Right kidney (tissue), 9 donors: ENCODE data around the gene MYOZ3.
A peak's percentile ranks its signal among the peaks of the same experiment; 100 is the strongest.

Experiments
- DNase-seq: peaks from one replicate; pipeline ENCODE4 v3.0.0-alpha.2; 2016
- long read RNA-seq, 8 donors: transcript quantifications; one replicate each; lab custom pipeline, GENCODE V29; 2026

The MYOZ3 gene, protein sequence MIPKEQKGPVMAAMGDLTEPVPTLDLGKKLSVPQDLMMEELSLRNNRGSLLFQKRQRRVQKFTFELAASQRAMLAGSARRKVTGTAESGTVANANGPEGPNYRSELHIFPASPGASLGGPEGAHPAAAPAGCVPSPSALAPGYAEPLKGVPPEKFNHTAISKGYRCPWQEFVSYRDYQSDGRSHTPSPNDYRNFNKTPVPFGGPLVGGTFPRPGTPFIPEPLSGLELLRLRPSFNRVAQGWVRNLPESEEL
- long read RNA-seq, donor 1, partial matches to known transcripts, result 0 of 2 reads
- long read RNA-seq, donor 1, other reads (novel, unspliced or antisense), result 0 of 2 reads
- long read RNA-seq, donor 2, result 0 reads
- long read RNA-seq, donor 3, partial matches to known transcripts, result 0 of 1 reads
- long read RNA-seq, donor 3, other reads (novel, unspliced or antisense), result 0 of 1 reads
- long read RNA-seq, donor 4, result 0 reads
- long read RNA-seq, donor 5, partial matches to known transcripts, result 0 of 2 reads
- long read RNA-seq, donor 5, other reads (novel, unspliced or antisense), result 0 of 2 reads
- long read RNA-seq, donor 6, partial matches to known transcripts, result 0 of 1 reads
- long read RNA-seq, donor 6, other reads (novel, unspliced or antisense), result 0 of 1 reads
- long read RNA-seq, donor 7, partial matches to known transcripts, result 112 of 116 reads
- long read RNA-seq, donor 7, other reads (novel, unspliced or antisense), result 0 of 116 reads
- long read RNA-seq, donor 8, partial matches to known transcripts, result 0 of 2 reads
- long read RNA-seq, donor 8, other reads (novel, unspliced or antisense), result 0 of 2 reads

DNA sequence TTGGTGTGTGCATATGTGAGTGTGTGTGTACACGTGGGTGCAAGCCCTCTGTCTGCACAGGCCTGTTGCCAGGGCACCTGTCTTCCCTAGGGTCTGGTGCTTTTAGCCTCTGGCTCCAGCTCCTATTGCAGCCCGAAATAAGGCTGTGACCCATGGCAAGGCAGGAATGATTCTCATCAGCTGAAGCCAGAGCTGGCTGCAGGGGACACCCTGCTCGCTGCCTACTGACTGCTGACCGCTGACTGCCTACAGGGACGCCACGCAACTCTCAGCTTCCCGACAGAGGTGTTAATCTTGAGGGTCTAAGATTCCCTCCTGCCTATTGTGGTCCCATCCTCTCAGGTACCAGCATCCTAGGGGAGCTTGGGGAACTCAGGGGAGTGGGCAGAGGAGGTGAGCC lies at the start of gene MYOZ3:
Gene MYOZ3, plus strand, starts transcription at position 166 of the 400 bp plus-strand sequence. CDS start 1,691 bp downstream, outside the sequence.
- no peak for DNase-seq

DNA sequence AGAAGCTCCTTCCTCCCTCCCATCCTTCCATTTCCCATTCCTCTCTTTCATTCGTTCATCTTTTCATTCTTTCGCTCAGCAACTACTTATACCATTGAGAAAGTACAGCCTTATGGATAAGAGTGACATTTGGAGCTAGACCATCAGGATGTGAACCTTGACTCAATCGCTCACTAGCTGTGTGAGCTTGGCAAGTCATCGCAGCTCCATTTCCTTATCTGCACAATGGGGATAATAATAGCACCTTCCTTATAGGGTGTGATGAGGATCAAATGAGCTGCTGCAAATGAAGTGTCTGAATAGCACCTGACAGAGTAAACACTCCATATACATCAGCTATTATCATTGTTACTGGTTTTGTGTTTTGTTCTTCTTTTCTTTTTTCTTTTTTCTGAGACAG lies 48.6 kb upstream of the MYOZ3 start:
- no peak for DNase-seq

- DNase-seq, result no peak
These were observed 48.0 kb upstream of the MYOZ3 start for GRCh38 chr5:150612905-150613670.

DNA sequence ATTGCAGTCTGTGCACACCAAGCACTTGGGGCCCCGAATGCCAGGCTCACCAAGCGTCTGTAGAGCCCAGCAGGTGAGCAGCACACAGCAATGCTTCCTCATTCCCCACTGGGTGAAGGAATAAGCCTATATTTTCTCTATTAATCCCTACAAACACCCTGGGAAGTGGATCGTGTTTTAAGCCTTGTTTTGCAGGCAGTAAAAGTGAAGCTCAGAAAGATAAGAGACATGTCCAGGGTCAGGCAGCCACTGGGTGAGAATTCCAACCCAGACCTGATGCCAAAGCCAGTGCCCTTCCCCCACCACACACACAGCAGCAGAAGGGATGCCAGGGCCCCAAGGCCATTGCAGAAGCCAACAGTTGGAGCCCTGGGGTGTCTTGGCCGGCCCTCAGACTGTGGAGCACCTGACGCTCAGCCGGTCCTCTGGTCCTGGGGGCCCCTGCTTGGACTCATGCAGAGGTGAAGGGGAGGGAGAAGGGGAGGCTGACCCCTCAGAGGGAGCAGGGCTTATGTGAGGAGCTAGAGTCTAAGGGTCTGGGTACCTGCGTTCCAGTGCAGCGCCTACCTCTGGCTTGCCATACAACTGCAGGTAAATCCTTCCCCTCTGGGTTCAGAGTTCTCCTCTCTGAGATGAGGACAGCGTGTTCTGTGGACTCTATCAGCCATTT lies 46.9 kb upstream of the MYOZ3 start:
- DNase-seq, result no peak

GRCh38 chr5:150614661-150615060 lies 46.4 kb upstream of the MYOZ3 start:
- DNase-seq, result no peak

GRCh38 chr5:150615141-150615699 lies 45.8 kb upstream of the MYOZ3 start:
- no peak for DNase-seq

GRCh38 chr5:150616024-150616470 lies 45.0 kb upstream of the MYOZ3 start:
- no peak for DNase-seq

DNA sequence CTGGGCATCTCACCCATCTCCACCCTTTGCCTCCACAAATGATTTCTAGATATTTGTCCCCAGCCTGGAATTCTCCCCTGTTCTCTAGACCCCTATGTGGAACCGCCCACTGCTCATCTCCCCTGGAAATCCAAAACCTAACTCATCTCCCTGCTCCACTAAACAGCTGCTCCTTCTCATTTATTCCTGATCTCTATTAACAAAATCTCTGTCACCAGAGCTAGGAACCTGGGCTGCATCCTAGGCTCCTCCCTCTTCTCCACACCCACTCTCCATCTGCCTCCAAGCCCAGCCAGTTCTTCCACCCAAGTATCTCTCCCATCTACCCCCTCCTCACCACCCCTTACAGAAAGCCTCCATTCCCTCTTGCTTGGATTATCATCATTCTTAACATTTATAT lies 44.5 kb upstream of the MYOZ3 start:
- DNase-seq, result no peak

DNA sequence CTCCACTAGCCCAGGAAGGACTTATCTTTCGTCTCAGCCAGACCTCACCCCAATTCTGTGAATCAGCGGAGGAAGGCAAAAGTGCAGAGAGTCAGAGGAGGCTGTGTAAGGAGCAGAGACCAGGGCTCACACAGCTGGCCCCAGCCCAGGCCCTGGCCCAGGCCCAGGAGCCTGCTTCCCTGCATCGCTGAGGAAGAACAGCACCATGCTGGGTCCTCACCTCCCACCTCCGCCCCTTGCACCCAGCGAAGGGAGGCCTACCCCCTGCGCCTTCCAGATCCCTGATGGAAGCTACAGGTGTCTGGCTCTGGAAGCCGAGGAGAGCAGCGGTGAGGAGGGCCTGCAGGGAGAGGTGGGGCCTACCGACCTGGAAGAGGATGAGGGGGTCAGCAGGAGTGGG lies 42.9 kb upstream of the MYOZ3 start:
- no peak for DNase-seq

- DNase-seq, result peak; percentile 56
These were observed 42.3 kb upstream of the MYOZ3 start for GRCh38 chr5:150618588-150619281.

- DNase-seq, result peak; percentile 54
These were observed 41.5 kb upstream of the MYOZ3 start for GRCh38 chr5:150619359-150620230.

DNA sequence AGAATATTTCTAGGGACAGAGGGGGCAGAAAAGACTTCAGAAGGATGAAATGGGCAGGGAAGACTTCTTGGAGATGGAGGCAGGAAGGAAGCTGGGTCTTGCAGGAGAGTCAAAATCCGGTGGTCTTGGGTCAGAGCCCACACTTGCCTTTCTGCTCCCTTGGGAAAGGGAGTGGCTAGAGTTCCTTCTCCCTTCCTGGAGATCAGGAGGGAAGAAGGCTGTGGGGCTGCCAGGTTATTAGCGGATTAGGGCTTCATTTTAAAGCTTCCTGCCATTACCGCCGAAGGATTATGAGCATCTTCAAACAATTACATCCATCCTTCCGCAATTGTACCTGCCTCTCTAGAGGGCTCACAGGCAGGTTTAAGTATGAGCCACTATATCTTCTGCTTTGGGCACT lies 39.8 kb upstream of the MYOZ3 start:
- DNase-seq, result no peak

DNA sequence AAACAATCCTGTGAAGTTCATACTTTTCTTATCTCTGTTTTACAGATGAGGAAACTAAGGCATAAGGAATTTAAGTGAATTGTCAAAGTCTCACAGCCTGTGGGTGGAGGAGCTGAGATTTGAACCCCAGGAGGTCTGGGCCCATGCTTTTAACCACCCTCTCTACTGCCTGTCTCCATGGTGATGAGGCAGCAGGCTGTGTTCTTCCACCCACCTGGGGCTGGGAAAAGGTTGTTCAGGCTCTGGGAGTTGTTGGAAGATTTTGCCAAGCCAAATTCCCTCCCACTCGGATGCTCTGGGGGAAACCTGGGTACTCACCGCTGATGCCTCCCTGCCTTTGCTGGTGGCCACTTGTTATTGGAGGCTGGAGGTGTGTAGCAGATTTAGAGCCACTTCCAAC lies 38.9 kb upstream of the MYOZ3 start:
- DNase-seq, result no peak

DNA sequence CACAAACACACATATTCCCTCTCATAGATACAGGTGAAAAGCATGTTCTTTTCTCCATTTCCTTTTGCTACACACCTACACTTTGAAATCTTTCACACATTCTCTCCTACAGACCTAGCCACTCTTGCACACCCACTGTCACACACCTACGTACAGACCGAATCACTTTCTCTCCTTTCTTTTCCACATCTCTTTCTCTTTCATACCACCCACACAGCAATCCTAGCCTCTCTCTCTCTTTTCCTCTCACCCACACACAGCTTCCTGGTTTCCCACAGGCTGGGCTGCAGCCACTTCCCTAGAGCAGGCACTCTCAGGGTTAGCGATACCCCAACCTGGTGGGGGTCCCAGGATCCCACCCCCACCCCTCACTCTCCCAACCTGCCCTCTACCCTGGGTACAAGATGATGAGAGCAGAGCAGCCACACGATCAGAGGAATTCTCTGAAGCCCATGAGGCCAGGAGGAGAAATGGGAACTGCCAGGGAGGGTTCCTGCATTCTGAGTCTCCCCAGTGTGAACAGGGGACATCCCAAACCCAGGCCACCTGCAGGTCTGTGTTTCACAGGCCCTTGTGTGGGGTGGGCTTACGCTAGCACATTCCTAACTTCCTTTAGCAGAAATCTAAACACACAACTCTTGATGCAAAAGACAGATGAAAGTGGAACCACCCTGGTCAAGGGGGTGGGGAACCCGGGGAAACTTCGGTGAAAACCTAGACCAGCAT lies 37.7 kb upstream of the MYOZ3 start:
- DNase-seq, result no peak

- no peak for DNase-seq
These were observed 37.2 kb upstream of the MYOZ3 start for GRCh38 chr5:150623878-150624216.

- no peak for DNase-seq
These were observed 36.5 kb upstream of the MYOZ3 start for GRCh38 chr5:150624334-150625163.

GRCh38 chr5:150625164-150625535 lies 35.9 kb upstream of the MYOZ3 start:
- DNase-seq, result no peak
